Progenitor cell of endocrine pancreas (in vitro differentiated cells): Measurements from ENCODE around the gene LEUTX. TPM values are rescaled to one million over a fixed set of nuclear protein-coding genes. Genes with fewer than 3 reads are reported as not detected.
"Not testable (repeated sequence)": the region's sequence is repeated elsewhere in the genome, so short reads cannot be mapped to it uniquely, and the experiment has no call there.

Source experiments
- DNase-seq: peaks from one replicate; pipeline ENCODE4 v3.0.0; 2021; ENCODE audit warnings: low spot score; ENCODE audit not compliant: unreplicated experiment
- H3K27ac Mint-ChIP-seq: 2 replicates; pipeline ENCODE4 v1.8.0; 2021; ENCODE audit warnings: mild to moderate bottlenecking, moderate library complexity, mixed read lengths
- H3K27me3 Mint-ChIP-seq: 2 replicates; pipeline ENCODE4 v1.8.0; 2021; ENCODE audit warnings: mixed read lengths
- H3K36me3 Mint-ChIP-seq: 2 replicates; pipeline ENCODE4 v1.8.0; 2022; ENCODE audit warnings: mixed read lengths; ENCODE audit not compliant: insufficient read depth
- H3K4me1 Mint-ChIP-seq: 2 replicates; pipeline ENCODE4 v1.8.0; 2021; ENCODE audit warnings: low read depth, mixed read lengths
- H3K4me3 Mint-ChIP-seq: 2 replicates; pipeline ENCODE4 v1.8.0; 2021; ENCODE audit warnings: low read depth, mild to moderate bottlenecking, moderate library complexity, mixed read lengths
- H3K9me3 Mint-ChIP-seq: 2 replicates; pipeline ENCODE4 v1.8.0; 2021; ENCODE audit warnings: low read depth, mixed read lengths
- total RNA-seq: library from RNA; stranded (reverse); gene quantifications from 2 replicates; pipeline ENCODE4 v1.2.1, GENCODE V29; 2021
- TF ChIP-seq, protein P1 (sequence below): fragments of 200-600 bp; sonication (generic); IDR thresholded peaks from one replicate; pipeline ENCODE4 v1.5.0; 2021; ENCODE audit warnings: antibody characterized with exemption, mild to moderate bottlenecking; ENCODE audit not compliant: unreplicated experiment

Gene LEUTX
- total RNA-seq, 1 donor from 2014 or later = not detected

DNA sequence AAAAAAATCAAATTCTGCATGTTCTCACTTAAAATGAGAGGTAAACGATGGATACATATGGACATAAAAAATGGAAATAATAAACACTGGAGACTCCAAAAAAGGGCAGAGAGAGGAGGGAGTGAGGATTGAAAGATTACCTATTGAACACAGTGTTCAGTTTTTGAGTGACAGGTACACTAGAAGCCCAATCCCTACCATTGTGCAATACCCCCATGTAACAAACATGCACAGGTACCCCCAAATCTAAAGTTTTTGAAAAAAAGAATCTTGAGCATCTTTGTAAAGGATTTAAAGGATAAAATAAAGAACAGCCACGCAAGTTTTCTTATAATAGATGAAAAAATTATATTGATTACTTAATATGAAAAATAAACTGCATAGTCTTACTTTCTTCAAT lies 24.1 kb upstream of the LEUTX start:
- no peak for DNase-seq
- Mint-ChIP-seq H3K4me3 (no peak overlapping the region), H3K27ac (no peak overlapping the region), H3K9me3 (no peaks in the 10 kb centered on the region), H3K4me1 (no peaks in the 10 kb centered on the region), H3K27me3 (peaks cover 28% of the 10 kb centered on the region), H3K36me3 (no peaks in the 10 kb centered on the region)
- TF ChIP-seq, protein P1, sequence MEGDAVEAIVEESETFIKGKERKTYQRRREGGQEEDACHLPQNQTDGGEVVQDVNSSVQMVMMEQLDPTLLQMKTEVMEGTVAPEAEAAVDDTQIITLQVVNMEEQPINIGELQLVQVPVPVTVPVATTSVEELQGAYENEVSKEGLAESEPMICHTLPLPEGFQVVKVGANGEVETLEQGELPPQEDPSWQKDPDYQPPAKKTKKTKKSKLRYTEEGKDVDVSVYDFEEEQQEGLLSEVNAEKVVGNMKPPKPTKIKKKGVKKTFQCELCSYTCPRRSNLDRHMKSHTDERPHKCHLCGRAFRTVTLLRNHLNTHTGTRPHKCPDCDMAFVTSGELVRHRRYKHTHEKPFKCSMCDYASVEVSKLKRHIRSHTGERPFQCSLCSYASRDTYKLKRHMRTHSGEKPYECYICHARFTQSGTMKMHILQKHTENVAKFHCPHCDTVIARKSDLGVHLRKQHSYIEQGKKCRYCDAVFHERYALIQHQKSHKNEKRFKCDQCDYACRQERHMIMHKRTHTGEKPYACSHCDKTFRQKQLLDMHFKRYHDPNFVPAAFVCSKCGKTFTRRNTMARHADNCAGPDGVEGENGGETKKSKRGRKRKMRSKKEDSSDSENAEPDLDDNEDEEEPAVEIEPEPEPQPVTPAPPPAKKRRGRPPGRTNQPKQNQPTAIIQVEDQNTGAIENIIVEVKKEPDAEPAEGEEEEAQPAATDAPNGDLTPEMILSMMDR = no peak

DNA sequence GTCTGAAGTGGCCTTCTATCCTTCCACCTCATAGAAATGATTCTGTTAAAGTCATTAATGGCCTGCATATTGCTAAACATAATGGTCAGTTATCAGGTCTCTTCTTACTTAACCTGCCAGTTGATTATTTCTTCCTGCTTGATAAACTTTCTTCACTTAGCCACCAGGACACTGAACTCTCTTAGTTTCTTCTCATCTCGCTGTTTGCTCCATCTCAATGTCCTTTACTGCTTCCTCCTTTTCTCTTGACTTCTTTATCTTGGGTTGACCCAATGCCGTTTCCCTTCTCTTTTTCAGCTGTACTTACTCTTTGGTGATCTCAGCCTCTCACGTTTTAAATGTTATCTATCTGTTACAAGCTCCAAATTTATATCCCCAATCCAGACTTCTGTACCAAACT lies 23.7 kb upstream of the LEUTX start:
- TF ChIP-seq, protein P1 = no peak
- Mint-ChIP-seq H3K4me3 (no peak overlapping the region), H3K27me3 (peaks cover 30% of the 10 kb centered on the region), H3K36me3 (no peaks in the 10 kb centered on the region), H3K4me1 (no peaks in the 10 kb centered on the region), H3K27ac (no peak overlapping the region), H3K9me3 (no peaks in the 10 kb centered on the region)
- DNase-seq = no peak

DNA sequence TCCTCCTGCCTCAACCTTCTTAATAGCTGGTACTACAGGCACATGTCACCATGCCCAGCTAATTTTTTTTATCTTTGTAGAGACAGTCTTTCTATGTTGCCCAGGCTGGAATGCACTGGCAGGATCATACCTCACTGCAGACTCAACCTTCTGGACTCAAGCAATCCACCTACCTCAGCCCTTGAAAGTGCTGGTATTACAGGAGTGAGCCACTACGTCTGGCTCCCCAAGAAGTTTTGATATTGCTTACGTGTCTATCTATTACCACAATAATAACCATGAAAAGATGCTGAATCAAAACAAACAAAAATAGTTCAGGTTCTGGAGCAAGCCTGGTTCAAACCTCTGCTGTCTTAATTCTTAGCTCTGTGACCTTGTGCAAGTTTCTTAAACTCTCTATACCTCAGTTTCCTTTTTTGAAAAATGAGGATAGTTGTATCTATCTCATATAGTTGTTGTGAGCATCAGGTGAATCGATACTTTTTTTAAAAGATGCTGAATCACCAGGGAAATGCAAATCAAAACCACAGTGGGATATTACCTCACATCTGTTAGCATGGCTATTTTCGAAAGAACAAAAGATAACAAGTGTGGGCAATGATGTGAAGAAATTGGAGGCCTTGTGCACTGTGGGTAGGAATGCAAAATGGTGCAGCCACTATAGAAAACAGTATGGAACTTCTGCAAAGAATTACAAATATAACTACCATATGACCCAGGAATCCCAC lies 19.0 kb upstream of the LEUTX start:
- Mint-ChIP-seq H3K27me3 (peaks cover 32% of the 10 kb centered on the region), H3K4me3 (no peak overlapping the region), H3K9me3 (no peaks in the 10 kb centered on the region), H3K4me1 (no peaks in the 10 kb centered on the region), H3K27ac (no peak overlapping the region), H3K36me3 (no peaks in the 10 kb centered on the region)
- no peak for DNase-seq
- TF ChIP-seq, protein P1 = no peak

DNA sequence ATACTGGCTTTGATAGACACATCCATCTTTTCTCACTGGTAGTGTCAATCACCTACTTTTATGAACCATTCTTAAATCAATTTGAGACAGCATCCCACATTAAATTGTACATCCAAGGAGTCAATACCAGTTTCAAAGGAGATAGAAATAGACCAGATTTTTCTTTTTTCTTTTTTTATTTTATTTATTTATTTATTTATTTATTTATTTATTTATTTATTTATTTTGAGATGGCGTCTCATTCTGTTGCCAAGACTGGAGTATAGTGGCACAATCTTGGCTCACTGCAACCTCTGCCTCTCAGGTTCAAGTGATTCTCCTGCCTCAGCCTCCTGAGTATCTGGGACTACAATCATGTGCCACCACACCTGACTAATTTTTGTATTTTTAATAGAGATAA lies 16.8 kb upstream of the LEUTX start:
- not testable (repeated sequence) for H3K4me3 Mint-ChIP-seq, H3K36me3 Mint-ChIP-seq, H3K27ac Mint-ChIP-seq, H3K4me1 Mint-ChIP-seq, H3K9me3 Mint-ChIP-seq, DNase-seq
- H3K27me3 Mint-ChIP-seq = peaks cover 32% of the 10 kb centered on the region

DNA sequence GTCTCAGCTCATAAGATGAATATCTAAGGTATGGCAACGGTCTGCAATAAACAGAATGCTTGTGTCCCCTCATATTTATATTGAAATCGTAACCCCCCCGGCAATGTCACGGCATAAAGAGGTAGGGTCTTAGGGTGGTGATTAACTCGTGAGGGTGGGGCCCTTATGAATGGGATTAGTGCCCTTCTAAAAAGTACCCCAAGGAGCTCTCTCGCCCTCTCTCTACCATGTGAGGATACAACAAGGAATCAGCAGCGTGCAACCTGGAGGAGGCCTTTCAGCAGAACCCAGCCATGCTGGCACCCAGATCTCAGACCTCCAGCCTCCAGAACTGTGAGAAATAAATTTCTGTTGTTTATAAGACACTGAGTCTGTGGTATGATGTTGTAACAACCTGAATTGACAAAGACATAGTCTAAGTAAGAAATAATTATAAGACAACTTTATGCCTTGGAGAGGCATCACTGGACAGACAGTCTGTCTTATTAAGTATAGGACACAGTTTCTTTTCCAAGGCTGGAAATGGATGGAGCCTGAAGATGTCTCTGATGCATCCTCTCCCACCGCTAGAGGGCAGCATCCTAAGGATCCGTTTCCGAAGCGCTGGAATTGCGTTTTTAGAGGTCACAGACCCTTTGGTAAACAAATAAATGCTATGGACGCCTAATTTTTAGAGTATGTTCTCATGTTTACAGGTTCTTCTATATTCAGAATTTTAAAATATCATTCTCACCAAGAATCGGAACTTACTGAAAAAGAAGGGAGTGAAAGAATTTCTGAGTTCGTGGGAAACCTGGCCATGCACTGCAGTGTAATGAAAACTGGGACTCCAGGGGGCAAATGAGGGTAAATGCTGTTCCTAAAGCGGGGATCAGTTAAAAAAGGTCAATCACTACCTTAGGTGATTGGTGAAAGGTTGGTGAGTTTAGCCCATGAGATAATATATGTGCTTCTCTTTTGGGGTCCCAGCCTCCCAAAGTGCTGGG lies 13.3 kb upstream of the LEUTX start:
- Mint-ChIP-seq H3K9me3 (peaks cover 4% of the 10 kb centered on the region), H3K27ac (no peak overlapping the region), H3K4me1 (no peaks in the 10 kb centered on the region), H3K36me3 (no peaks in the 10 kb centered on the region), H3K27me3 (peaks cover 23% of the 10 kb centered on the region), H3K4me3 (no peak overlapping the region)
- peak; percentile 31 for DNase-seq
- TF ChIP-seq, protein P1 = peak; percentile 87
